GM21717 (cell line): ENCODE results near the gene IRAK2.

Experiments used
- ATAC-seq: cut with Tn5 transposase; IDR thresholded peaks from one replicate; pipeline ENCODE4 v1.9.1; 2021; ENCODE audit warnings: mild to moderate bottlenecking, moderate library complexity; ENCODE audit not compliant: unreplicated experiment

Gene IRAK2

DNA sequence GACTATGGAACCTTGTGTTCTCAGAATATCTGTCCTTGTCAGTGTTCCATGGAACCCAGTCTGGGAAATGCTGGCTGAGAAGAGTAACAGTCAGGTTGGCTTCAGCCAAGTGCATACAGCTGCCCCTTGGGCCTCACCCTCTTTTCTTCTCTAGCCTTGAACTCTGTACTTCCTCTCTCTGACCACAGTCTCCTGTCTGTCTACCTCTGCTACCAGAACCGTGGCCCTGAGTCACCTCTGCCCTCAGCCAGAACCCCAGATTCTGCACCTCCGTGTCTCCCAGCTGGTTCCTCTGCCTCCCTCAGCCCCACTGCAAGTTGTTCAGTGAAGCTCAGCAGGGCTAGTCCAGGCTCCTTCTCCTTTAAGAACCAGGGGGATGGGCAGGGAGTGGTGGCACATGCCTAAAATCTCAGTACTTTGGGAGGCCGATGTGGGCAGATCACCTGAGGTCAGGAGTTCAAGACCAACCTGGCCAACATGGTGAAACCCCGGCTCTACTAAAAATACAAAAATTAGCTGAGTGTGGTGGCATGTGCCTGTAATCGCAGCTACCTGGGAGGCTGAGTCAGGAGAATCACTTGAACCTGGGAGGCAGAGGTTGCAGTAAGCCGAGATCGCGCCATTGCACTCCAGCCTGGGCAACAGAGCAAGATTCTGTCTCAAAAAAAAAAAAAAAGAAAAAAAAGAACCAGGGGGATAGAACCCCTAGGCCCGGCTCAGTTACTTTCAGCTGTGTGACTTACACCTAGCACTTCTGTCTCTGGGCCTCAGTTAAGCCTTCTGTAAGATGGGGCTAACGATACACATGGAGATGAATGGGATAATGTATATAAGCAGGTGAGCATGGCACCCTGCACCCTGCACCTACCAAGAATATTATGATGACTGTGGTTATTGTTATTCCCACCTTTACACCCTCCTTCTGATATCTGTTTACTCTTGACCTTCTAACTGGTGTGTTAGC is 59.2 kb downstream of the IRAK2 start:
- peak; percentile 63 for ATAC-seq

DNA sequence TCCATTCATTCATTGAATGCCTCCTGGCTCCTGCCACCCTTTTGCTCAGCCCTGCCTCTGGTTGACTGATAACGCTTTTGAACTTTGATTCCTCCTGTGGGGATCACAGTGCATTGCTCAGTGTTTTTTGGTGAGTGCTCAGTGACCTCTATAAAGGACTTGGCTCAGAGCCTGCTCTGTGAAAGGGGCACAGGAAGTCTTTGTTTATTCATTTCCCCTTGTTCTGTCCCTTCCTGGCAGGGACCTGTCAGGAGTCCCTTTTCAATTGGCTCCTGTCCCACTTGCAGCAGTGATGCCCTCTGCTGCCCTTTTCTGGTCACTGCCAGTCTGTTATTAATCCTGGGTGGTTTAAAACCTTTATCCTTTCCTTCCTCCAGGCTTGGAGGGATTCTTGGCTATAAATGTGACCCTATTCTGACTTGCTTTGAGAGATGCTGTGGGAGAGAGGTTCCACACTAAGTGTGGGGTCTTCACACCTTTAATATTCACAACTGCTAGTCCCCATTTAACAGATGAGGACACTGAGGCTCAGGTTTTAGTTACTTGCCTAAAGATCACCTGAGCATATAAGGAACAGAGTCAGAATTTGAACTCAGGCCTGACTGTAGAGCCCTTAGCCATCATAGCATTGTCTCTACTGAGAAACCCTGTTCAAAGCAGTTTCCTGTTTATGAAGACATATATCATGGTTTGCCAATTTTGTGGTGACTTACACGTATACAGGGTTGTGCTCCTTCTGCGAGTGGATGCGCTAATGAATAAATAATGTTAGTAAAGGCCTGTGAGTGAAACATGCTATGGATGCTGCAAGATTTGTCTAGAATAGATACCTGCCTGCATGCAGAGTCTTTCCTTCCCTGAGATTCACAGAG is 60.3 kb downstream of the IRAK2 start:
- ATAC-seq = peak; percentile 39

DNA sequence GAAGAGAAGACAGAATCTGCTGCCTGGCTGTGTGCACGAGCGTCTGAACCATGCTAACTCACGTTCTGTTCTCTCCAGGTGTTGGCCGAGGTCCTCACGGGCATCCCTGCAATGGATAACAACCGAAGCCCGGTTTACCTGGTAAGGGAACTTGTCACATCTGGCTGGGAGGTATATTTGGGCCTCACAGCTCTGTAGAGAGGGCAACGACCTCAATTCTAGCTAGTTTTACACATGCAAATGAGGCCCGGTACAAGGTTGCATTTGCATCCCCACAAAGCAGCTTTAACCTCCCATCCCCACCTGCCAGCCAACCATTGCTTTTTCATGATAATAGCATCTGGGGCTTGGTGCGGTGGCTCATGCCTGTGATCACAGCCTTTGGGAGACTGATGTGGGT is 61.6 kb downstream of the IRAK2 start:
- no peak for ATAC-seq

DNA sequence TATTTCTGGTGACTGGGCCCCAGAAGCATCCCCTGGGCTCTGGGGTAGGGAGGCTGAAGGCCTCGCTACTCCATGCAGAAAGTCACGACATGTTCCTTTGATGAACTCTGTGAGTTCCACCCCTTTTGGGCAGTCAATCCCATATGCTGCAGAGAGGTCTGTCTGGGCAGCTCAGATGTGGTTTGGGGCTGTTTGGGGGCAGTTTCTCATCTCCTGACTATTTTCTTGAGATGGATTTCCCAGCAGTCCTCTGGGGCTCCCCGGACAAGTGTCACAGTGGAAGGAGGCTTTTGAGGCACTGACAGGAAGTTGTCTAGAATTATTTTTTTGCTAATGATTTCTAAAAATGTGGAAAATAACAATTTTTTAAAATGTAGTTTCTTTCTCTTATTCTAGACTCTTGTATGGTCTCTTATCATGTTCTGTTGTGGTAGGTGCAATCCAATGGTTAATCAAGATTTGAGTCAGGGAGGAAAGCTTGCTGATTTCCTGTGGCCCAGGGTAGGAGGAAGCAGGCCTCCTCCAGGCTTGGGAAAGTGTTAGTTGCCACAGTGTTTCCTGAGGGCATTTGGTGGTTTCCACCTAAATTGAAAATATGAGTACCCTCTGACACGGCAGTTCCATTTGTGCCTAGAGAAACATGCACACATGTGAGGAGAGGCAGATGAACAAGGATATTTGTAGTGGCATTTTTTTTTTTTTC is 63.7 kb downstream of the IRAK2 start:
- no peak for ATAC-seq

DNA sequence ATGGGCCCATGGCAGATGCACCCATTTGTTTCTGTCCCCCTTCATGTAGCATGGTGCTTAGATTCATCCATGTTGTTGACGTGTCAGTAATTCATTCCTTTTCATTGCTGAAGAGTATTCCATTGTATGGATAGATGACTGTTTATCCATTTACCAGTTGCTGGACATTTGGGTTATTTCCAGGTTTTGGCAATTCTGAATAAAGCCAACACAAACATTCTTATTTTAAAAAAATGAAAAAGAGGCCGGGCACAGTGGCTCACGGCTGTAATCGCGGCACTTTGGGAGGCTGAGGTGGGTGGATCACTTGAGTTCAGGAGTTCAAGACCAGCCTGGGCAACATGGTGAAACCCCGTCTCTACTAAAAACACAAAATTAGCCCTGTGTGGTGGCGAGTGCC is 64.9 kb downstream of the IRAK2 start:
- no peak for ATAC-seq

DNA sequence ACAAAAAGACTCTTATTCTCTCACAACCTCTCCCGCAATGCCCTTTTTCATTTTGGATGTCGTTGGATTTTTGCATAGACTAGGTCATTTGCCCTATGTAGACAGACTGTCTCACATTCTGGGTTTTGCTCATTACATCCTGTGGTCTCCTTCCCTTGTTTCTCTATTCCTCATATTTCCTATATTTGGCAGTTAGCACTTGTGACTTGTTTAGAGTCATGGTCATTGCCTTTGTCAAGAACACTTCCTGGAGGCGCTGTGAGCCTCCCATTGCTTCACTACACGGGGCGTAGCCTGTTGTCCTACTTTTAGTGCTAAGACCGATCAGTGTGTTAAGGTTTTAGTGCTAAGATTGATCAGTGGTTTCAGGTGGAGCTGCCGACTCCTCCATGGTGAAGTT is 67.4 kb downstream of the IRAK2 start:
- no peak for ATAC-seq

DNA sequence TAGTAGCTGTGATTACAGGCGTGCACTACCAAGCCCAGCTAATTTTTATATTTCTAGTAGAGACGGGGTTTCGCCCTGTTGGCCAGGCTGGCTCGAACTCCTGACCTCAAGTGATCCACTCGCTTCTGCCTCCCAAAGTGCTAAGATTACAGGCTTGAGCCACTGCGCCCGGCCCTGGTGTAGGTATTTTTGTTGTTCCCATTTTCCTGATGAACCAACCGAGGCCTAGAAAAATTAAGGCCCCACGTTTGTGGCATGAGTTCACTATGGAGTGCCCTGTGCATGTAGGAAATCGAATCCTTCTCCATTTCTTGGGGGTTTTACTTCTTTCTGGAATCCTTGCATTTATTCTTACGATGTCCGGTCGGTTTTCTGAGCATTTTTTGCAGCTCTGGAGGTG is 69.3 kb downstream of the IRAK2 start:
- ATAC-seq = no peak

DNA sequence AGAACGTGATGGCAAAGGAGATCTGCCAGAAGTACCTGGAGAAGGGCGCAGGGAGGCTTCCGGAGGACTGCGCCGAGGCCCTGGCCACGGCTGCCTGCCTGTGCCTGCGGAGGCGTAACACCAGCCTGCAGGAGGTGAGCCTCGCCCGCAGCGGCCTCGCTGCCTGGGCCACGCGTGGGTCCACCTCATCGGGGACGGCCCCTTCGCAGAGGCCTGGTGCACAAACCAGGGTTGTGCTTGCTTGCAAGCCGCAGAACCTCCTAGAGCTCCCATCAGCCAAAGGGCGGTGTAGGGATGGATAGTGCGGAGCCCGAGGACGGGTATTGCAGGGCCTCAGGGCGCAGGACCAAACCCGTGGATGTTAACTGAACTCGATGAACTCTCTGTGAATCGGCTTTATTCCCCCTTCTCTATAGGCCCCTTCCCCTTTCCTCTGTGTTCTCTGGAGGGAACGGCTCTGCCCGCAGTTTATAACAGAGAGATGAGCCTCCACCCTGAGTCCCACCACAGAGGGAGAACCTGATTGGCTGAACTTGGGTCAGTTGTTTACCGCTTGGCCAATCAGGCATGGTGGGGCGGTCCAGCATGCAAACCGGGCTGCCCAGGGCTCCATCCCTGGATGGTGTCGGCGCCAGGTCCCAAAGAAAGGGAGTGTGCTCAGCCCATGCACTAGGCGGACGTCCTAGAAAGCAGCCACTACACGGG is 70.0 kb downstream of the IRAK2 start:
- no peak for ATAC-seq

DNA sequence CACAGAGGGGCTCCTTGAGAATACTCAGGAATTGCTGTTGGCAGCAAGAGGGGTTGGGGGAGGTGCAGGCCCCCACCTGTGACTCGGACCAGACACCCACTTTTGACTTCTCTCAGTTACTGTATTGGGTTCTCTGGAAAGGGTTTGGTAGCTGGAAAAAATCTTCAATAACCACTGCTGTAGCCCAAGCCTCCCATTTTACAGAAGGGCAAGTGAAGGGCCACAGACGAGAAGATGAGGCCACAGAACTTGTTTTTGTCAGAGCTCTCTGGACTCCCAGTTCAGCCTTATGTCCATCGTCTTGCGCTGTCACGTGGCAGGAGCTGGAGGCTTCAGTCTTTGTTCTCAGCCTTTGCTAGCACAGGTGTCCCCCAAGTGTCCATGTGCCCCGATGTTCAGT is 70.8 kb downstream of the IRAK2 start:
- no peak for ATAC-seq

DNA sequence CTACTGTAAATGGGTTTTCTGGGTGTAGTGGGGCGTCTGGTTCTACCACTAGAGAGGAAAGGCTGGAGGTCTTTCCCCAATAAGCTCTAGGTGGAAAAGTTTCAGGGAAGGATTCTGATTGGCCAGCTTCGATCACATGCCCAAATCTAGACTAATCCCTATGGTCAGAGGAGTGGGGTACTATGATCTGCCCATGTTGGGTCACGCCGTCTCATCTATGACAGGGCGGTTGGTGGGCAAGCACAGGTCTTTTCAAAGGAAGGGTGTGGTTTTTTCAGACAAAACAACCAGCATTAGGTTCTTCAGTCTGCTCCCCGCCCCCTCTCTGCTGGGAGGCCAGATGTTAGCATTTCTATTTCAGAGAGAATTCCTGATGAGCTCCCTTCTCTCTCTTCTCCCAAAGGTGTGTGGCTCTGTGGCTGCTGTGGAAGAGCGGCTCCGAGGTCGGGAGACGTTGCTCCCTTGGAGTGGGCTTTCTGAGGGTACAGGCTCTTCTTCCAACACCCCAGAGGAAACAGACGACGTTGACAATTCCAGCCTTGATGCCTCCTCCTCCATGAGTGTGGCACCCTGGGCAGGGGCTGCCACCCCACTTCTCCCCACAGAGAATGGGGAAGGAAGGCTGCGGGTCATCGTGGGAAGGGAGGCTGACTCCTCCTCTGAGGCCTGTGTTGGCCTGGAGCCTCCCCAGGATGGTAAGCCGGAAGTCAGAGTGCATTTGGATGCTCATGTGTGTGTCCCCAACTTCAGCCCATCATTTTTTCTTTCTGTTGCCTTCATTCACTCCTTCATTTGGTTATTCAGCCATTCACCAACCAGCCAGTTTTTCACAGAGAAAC is 73.8 kb downstream of the IRAK2 start:
- ATAC-seq = no peak

DNA sequence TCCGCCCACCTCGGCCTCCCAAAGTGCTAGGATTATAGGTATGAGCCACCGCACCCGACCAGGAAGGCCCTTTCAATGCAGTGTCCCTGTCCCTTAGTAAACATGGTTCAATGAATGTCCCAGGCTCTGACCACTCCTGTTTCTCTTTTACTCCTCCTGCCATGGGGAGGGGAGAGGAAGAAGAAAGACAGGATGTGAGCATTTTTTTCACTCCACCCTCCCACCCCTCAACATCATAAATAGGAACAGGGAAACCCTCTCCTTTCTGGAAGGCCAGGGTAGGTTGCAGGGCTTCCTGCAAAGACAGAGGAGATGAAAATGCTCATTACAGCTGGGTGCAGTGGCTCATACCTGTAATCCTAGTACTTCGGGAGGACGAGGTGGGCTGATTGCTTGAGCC is 76.1 kb downstream of the IRAK2 start:
- ATAC-seq = no peak

DNA sequence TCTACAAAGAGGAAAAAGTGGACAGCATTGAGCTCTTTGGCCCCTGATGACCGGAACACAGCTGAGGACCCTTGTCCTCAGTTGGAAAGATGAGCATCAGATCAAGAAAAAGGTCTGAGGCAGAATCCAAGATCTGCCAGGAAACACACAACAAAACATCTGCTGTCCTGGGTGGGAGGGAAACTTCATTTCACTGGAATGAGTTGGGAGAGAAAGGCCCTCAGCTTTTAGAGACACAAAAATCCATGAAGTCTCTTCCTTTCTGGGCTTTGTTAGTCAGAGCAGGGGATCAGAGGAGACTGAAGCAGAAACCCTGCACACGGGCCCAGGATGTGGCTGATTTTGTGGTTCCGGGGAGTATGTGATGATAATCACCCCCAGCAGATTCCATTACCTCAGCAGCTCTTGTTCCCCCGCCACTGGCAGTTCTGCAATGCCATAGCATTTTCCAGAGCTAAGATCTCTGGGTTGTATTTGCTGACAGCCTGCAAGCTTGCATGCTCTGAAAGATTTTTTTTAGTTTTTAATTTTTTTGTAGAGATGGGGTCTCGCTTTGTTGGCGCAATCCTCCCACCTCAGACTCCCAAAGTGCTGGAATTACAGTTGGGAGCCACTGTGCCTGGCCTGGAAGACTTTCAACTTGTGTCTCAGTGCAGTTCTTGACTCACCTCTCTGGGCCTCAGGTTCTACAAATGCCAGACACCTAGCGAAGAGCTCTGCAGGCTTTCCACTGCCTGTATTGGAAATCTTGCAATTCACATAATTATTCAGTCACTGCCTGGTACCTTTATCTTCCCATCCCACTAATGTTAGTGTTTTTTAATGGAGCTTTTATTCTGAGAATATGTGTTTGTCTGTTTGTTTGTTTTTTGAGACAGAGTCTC is 77.7 kb downstream of the IRAK2 start:
- no peak for ATAC-seq

DNA sequence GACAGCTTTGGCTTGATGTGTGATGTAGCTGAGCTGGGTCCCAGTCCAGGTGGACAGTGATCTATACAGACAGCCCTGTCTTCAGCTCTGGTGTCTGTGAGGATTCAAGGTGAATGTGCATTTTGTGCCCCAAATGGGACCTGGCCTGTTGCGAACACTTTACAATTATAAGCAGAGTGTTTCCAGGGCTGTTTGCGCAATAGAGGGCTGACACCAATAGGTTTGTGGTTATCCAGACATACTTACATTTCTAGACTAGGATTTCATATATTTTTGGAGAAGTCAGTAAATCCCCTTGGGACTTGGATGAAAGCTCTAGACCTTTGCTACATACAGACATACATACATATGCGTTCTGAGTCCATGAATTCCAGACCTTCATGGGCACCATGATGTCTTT is 79.3 kb downstream of the IRAK2 start:
- no peak for ATAC-seq

DNA sequence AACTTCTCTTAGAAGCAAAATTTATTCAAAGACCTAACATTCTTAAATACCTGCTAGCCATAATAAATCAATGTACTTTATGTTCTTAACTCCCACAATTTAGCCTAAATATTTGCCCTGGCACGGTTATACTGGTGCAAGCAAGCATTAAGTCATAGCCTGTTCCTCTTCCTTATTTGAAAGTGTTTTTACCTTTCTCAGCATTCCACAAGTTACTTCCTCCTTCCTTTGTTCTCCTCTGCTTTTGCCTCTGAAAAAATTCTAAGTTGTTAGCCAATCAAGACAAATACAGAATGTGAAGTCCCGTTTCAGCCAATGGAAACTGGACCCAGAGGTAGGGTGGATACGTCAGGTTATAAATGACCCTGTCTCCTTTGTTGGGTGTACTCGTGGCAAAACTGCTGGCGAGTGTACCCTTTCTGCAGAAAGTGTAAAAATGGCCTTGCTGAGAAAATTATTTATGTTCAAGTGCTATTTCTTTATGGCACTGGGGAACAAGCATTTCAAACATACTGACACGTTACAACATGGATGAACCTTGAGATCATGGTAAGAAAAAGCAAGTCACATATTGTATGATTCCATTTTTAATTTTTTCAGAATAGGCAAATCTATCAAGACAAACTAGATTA is 80.5 kb downstream of the IRAK2 start:
- ATAC-seq = no peak

DNA sequence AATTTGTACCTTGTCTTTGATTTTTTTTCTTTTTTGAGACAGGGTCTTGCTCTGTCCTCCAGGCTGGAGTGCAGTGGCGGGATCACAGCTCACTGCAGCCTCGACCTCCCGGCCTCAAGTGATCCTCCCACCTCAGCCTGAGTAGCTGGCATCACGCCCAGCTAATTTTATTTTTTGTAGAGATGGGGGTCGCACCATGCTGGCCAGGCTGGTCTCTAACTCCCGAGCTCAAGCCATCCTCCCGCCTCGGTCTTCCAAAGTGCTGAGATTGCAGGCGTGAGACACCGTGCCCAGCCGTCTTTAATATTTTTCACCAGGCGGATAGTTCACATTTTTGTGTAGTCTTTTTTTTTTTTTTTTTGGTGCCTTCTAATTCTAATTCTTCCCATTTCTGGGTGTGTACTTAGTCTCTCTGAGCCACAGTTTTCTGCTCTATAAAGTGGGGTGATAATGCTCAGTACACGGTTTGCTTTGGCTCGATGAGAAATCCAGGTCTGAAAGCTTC is 83.0 kb downstream of the IRAK2 start:
- ATAC-seq = no peak

DNA sequence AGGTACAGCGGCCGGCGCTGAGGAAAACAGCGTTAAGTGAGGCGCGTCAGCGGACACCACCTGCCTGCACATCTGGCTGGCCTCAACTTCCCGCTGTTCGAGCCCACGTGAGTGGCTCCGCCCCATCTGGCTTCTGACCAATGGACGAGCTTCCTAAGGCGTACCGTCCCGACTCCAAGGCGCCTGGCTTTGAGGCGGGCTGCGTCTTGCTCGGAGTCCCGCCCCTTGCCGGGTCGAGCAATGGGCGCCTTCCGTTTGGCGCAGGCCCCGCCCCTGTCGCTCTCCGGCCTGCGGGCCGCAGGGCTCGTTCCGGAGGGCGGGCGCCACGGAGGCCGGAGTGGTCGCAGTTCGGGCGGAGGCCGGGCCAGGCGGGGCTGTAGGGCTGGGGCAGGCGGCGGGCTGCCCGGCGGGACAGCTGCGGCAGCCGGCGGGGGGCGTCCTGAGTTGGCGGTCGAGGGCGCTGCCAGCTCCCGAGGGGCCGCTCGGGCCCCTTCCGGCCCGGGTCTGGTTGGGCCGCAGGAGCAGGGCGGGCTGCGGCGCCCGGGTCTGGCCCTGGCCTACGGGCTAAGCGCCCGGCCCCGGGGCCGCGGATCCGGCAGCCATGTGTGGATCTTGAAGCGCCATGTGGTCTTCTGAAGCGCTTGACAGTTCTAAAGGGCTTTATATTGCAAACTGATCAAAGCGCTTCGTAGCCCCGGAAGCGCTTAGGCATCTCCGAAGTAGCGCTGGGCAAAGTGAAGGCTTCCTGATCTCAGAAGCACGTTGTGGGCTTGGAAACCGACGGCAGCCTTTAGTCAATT is 83.7 kb downstream of the IRAK2 start, which contains the start of gene TATDN2:
TATDN2 (plus strand) TSS at position 276 of the 800 bp plus-strand sequence. CDS start 742 bp downstream, outside the sequence.
- ATAC-seq = peak; percentile 96
